ENCODE data around the gene LARGE2. TPM values are rescaled to one million over a fixed set of nuclear protein-coding genes. Genes with fewer than 3 reads are reported as not detected.

Gene LARGE2
- total and polyA plus RNA-seq, 2 of the 13 experiments (the other 11 are each of a cell fraction or from before 2014, with no cell fraction given): 8.5 to 21.6 TPM

GRCh38 chr11:45913942-45914635, 8.4 kb upstream of the LARGE2 start:
- Histone ChIP-seq H2AFZ (ENCODE audit: low read length) (no peak overlapping the region), H3K79me2 (ENCODE audit: insufficient read depth, low read length) (peaks cover 12% of the 10 kb centered on the region), H3K27me3 (ENCODE audit: control insufficient read depth in 1 of 2, insufficient read depth in 2 of 2, low read length in 2 of 2) (no peaks in the 10 kb centered on the region; a peak in 1 of 5 replicates), H3K36me3 (replicated peaks in 1 of 2; ENCODE audit: control insufficient read depth in 1 of 2, insufficient read depth in 2 of 2, low read length in 2 of 2) (peaks cover 11 to 23% of the 10 kb centered on the region in 2 experiments; a peak in 3 of 5 replicates), H3K4me1 (ENCODE audit: insufficient read depth, low read length) (peaks cover 14% of the 10 kb centered on the region), H3K9ac (ENCODE audit: insufficient read depth, low read depth, low read length) (no peak overlapping the region), H4K20me1 (ENCODE audit: insufficient read depth, low read length) (no peaks in the 10 kb centered on the region), H3K4me2 (ENCODE audit: low read depth, low read length) (no peak overlapping the region), H3K27ac (ENCODE audit: extremely low read length, insufficient read depth, low read length) (no peak overlapping the region), H3K4me3 (replicated peaks in 1 of 3; ENCODE audit: insufficient read depth in 1 of 3, low read depth in 2 of 3, low read length in 3 of 3) (no peak overlapping the region), H3K9me3 (ENCODE audit: low read length) (no peaks in the 10 kb centered on the region)
- no peak for TF ChIP-seq KDM3A (CRISPR knock-in tag; IDR thresholded peaks at IDR 0.05; ENCODE audit: low read depth)
- TF ChIP-seq, protein P1, sequence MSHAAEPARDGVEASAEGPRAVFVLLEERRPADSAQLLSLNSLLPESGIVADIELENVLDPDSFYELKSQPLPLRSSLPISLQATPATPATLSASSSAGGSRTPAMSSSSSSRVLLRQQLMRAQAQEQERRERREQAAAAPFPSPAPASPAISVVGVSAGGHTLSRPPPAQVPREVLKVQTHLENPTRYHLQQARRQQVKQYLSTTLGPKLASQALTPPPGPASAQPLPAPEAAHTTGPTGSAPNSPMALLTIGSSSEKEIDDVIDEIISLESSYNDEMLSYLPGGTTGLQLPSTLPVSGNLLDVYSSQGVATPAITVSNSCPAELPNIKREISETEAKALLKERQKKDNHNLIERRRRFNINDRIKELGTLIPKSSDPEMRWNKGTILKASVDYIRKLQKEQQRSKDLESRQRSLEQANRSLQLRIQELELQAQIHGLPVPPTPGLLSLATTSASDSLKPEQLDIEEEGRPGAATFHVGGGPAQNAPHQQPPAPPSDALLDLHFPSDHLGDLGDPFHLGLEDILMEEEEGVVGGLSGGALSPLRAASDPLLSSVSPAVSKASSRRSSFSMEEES (CRISPR knock-in tag; IDR thresholded peaks at IDR 0.05): no peak
- TF ChIP-seq AGO2 (optimal IDR thresholded peaks at IDR 0.05; ENCODE audit: low read depth, low read length): peak; percentile 56
- ATAC-seq: no peak
- no TSS peak for BruUV-seq (replicated peaks)
- CTCF ChIA-PET (ENCODE audit: low intra/inter-chr PET ratio, low total read pairs): no interaction called here
- WGBS (ENCODE audit: low lambda C conversion rate): 92% methylated on average over 14 of the region's 22 CpGs
- intact Hi-C loops (cut with micrococcal nuclease; ENCODE audit: unreplicated experiment) (no loop called here), in situ Hi-C loops (cut with HindIII; ENCODE audit: extremely low pct_ligation_motif_present, low pct_unique_long_range_greater_than_20kb) (no loop called here)
- no peak for DNase-seq (ENCODE audit: low spot score)
- FAIRE-seq: no peak
- POLR2A ChIA-PET: interaction anchor here (1.0 kb wide), 1 partner anchor 8 kb away, joined by 3 read pairs; no protein-coding TSS in a partner anchor

GRCh38 chr11:45915446-45915845, 7.0 kb upstream of the LARGE2 start:
- no peak overlapping the region for H3K9ac ChIP-seq (ENCODE audit: insufficient read depth, low read depth, low read length)
- 82% methylated on average over 2 of the region's 13 CpGs for WGBS (ENCODE audit: low lambda C conversion rate)

More at GRCh38 chr11:45915446-45915845, 7.0 kb upstream of the LARGE2 start:
- H3K4me1 ChIP-seq (ENCODE audit: insufficient read depth, low read length): peaks cover 27% of the 10 kb centered on the region
- H3K27me3 ChIP-seq (ENCODE audit: control insufficient read depth in 1 of 2, insufficient read depth in 2 of 2, low read length in 2 of 2): no peaks in the 10 kb centered on the region; a peak in 1 of 5 replicates
- H4K20me1 ChIP-seq (ENCODE audit: insufficient read depth, low read length): no peaks in the 10 kb centered on the region
- H3K27ac ChIP-seq (ENCODE audit: extremely low read length, insufficient read depth, low read length): no peak overlapping the region
- H2AFZ ChIP-seq (ENCODE audit: low read length): no peak overlapping the region
- intact Hi-C loops (cut with micrococcal nuclease; ENCODE audit: unreplicated experiment): no loop called here
- no peaks in the 10 kb centered on the region for H3K9me3 ChIP-seq (ENCODE audit: low read length)
- no peak overlapping the region for H3K4me2 ChIP-seq (ENCODE audit: low read depth, low read length)
- ATAC-seq: no peak
- TF ChIP-seq ARNT2 (CRISPR knock-in tag; IDR thresholded peaks at IDR 0.05; ENCODE audit: low read depth): no peak
- no peak for TF ChIP-seq ZNF124 (CRISPR knock-in tag; IDR thresholded peaks at IDR 0.05)
- no peak for FAIRE-seq
- H3K79me2 ChIP-seq (ENCODE audit: insufficient read depth, low read length): peaks cover 12% of the 10 kb centered on the region
- ChIA-PET CTCF (ENCODE audit: low intra/inter-chr PET ratio, low total read pairs) (no interaction called here), POLR2A (no interaction called here)
- H3K4me3 ChIP-seq (replicated peaks in 1 of 3; ENCODE audit: insufficient read depth in 1 of 3, low read depth in 2 of 3, low read length in 3 of 3): no peak overlapping the region
- in situ Hi-C loops (cut with HindIII; ENCODE audit: extremely low pct_ligation_motif_present, low pct_unique_long_range_greater_than_20kb): no loop called here
- no TSS peak for BruUV-seq (replicated peaks)
- peaks cover 11 to 23% of the 10 kb centered on the region in 2 experiments; a peak in 3 of 5 replicates for H3K36me3 ChIP-seq (replicated peaks in 1 of 2; ENCODE audit: control insufficient read depth in 1 of 2, insufficient read depth in 2 of 2, low read length in 2 of 2)
- no peak for DNase-seq (ENCODE audit: low spot score)

All from HepG2 (cell line).